Stimulated activated CD8-positive, alpha-beta memory T cell treated with anti-CD3 and anti-CD28 coated beads, Interleukin-12 subunit alpha, Interleukin-12 subunit beta, amount 100 ng/mL, for 24 hours (primary cell): Measurements from ENCODE around the gene ZNF22.

Source experiments
- DNase-seq: peaks from one replicate; pipeline ENCODE4 v3.0.0-alpha.2; 2020; ENCODE audit errors: extremely low read depth

ZNF22 gene

DNA sequence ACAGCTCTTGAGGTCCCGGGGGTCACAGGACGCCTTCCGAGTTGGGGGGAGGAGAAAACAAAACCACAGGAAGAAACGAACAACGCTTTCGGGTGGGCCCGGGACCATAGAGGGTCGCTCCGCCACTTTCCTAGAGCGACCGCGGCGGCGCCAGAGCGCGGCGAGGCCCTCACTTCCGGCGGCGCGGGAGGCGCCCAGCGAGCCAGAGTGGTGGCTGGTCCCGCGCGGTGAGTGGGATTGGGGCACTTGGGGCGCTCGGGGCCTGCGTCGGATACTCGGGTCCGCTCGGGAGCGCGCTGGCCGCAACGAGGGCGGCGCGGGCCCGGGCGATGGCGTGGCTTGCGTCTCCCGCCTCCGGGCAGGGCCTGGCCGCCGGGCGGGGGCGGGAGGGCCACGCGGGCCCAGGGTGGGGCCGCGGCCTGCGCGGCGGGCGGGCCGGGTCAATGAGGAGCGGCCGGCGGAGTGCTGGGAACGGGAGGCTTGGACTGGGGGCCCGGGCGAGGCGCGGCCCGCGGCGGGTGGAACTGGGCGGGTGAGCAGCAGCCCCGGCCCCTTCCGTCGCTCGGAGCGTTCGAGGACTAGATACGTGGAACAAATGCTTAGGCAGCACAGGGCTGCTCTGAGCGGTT, at the start of gene ZNF22:
ZNF22 (plus strand) TSS at position 172 of the 629 bp plus-strand sequence. CDS start 2,446 bp downstream, outside the sequence.
- peak; percentile 30 for DNase-seq

DNA sequence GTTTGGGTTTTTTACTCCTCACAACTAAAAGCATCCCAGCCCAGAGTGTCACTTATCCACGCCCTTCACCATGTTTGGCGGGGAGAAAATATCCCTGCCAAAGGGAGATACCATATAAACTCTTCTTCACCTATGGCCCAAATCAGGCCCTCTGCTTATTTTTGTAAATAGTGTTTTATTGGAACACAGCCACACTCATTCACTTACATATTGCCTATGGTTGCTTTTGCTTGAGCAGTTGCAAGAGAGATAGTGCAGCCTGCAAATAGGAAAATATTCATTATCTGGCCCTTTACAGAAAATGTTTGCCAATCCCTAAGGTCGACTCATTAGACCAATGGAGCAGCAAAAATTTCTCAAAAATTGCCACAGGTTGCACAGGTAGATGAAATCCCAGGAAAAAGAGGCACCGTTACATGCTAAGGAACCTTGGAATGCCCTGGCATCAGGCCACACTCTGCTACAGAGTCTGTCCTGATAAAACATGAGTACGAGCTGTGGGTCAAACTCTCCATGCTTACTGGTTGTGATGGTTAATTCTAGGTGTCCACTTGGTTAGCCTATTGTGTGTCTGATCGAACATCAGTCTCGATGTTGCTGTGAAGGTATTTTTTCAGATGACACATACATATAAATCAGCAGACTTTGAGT, 49.0 kb upstream of the ZNF22 start:
- DNase-seq, result no peak

DNA sequence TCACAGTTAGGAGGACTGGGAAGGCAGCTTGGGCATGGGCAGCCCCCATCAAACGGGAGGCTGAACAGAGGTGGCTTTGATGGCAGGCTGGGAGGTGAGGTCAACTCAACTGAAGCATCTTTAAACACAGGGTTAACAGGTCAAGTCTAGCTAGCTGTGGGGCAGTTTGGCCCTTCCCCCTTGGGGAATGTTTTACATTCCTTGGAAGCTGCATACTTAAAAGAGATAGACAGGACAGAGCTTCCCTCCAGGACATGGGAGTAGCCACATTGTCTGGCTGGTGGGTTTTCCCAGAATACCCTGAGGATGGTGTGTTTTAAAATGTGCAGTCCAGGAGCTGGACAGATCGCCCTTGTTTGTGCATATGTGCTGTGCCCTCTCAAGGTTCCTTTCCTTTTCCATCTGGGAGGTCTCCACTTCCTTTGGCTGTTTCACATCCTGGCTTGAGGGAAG, 47.9 kb upstream of the ZNF22 start:
- no peak for DNase-seq

DNA sequence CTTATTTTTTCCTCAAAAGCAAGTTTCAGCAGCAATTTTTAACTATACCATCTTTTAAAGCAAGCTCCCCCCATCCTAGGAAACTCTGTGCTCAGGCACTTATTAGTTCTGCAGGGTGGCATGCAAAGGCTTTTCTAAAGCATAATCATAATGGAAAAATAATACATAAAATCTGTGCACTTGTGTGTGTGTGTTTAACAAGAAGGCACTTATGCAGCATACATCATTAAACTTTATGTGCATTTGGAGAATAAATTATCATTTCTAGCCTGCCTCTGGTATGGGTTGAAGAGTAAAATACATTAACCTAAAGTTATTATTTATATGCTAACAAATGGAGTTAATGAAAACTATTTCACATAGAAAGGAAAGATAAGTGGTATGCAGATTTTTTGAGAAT, 46.7 kb upstream of the ZNF22 start:
- DNase-seq, result no peak

DNA sequence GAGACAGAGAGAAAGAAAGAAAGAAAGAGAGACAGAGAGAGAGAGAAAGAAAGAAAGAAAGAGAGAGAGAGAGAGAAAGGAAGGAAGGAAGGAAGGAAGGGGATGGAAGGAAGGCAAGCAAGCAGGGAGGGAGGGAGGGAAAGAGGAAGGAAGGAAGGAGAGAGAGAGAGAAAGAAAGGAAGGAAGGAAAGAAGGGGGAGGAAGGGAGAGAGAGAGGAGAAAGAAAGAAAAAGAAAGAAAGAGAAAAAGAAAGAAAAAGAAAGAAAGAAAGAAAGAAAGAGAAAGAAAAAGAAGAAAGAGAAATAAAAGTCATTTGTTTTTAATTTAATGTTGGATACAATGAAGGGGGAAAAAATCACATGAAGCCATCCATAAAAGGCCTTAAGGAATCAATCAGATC, 45.8 kb upstream of the ZNF22 start:
- DNase-seq, result no peak

DNA sequence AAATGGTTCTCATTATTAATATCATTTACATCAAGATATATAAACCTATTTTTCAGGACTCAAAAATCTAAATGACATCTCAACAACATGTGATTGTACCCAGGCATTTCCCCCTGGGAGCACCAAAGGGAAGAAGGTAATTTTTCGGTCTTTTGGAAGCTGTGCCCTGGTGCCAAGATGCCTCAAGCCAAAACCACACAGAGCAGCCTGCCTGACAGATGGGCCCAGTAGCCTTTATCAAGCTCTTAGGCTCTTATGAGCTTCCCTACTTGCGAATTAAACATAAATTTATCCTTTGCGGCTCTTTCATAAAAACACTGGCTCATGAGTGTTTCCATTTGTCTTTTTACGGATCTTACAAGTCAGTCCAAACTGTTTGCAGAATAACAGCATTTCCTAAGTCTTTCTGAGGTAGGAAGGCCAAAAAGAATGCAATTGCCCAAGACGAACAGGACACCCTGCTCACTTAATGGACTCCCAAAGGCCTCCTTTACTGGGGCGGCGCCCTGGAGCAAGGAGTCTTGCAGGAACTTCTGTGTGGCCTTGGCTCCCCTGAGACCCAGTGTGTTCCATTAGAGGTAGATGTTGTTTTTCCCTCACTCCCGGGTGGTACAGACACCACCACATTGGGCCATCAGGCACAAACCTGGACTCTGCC, 45.2 kb upstream of the ZNF22 start:
- DNase-seq, result no peak

DNA sequence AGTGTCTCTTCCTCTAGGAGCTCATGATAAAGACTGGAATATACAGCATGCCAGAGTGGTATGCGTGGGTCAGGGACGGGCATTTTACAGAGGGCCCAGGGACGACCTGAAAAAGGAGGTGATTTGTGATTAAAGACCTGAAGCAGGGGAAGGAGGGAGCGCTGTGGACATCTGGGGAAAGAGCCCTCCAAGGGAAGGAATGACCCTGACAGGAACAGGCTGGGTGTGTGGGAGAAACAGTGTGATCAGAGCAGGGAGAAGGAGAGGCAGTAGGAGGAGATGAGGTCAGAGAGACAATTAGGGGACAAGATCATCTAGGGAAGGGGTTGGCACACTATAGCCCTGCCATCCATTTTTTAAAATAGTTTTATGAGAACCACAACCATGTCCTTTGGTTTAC, 44.5 kb upstream of the ZNF22 start:
- DNase-seq, result no peak

DNA sequence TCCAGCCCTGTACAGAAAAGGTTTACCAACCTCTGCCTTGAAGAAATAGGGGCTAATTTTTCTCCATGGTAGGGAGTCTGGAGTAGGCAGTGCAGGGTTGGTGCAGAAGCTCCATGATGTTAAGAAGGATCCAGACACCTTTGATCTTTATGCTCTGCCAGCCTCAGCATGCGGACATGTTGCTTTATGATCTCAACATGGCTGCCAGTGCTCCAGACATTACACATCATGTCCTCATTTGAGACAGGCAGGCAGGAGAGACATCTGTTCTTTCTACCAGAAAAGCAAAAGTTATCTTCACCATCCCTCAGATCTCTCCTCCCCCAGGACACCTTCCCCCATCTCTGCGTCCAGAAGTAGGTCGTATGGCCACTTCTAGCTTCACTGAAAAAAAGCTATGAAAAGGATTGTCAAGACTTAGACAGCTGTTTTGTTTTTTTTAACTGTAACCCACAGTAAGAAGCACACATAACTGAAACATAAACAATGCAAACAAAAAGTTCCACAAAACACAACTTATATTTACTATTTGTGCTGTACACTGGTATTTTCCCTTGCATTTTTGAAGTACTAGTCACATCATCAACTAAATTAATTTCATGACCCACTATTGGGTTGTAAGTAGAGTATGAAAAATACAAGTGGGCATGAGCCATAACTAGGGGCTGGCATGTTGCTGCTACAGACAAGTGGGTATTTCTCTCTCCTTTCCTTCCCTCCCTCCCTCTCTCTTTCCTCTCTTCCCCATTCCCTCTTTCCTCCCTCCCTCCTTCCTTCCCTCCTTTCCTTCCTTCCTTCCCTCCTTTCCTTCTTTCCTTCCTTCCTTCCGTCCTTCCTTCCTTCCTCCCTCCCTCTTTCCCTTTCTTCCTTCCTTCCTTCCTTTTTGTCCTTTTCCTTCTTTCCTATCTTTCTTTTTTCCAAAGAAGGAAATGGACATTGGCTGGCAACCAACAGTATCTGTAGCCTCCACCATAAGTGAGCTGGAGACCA, 43.7 kb upstream of the ZNF22 start:
- no peak for DNase-seq

DNA sequence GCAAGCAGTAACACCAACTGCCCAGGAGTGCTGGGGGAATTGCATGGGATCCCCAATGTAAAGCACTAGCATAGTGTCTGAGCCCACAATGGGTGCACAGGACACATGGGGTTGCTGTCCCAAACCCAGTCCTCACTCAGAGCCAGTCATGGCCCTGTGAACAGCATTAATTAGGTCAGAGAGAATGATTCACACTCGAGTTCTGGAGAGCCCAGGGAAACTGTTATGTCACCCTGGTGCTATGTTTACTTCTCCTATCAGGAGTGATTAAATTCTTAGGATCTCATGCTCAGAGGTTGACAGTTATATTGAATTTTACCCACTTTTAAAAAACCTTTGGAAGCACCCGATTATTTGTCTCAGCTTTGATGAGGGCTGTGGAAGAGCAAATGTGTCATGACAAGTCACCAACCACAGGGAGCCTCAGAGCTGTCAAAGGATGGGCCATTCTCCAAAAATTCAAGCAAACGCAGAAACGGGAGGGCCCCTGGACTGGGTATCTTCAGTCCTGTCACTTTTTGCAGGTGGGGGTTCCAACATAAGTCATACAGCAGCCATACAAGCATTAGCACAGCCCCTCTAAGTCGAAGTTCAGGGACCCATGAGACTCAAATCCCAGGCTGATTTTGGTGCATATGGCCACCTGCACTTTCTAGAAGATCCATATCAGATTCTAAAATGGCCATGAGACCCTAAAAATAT, 42.4 kb upstream of the ZNF22 start:
- no peak for DNase-seq

DNA sequence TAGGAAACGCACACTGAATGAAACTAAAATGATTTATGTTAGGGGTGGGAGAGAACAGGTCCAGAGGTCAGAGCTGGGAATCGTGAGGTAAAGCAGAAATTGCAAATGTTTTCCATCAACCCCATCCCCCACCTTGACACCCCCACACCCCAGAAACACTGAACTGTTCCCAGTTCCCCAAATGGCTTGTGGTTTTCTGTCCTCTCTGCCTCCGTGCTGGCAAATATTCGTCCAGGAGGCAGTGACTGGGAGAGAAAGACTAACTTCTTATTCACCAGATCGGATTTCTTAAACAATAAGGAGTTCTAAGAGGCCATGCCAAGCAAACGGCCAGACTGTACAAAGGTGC, 41.9 kb upstream of the ZNF22 start:
- no peak for DNase-seq

DNA sequence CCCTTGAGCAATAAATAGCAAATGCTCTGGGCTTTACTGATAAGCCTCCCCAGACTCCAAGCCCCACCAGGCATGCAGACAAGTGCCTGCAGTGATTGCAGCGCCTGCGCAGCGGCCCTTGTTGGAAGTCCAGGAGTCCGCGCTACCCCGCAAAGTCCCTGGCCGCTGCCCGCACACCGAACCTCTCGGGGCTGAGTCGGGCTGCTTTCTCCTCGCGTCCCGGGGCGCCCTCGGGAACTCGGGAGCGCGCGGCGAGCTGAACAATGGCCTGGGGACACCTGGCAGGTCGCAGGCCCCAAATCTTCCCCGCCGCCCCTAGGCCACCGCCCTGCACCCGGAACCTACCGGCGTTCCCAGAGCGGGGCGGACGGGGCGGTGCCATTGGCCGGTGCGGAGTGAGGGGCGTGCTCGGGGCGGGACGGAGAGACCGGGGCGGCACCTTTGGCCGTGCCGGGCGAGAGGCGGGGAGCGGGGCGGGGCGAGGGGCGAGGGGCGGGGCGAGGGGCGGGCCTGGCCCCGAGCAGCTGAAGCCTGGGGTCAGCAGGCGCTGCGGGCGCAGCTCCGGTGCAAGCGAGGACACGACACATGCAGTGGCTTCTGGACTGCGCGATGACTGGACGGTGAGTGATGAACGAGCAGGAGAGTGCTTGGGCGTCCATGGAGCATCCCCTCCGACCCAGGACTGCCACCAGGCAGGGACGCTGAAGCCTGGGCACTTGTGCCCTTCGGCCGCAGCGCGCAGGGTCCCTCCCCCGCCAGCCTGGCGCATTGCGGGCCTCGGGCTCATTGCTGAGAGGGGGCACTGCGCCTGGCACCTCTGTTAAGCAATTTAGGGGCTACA, 41.3 kb upstream of the ZNF22 start, which contains the start of gene RASSF4:
RASSF4 (plus strand) TSS at position 556 of the 841 bp plus-strand sequence. CDS start 10,401 bp downstream, outside the sequence.
- DNase-seq, result peak; percentile 75

DNA sequence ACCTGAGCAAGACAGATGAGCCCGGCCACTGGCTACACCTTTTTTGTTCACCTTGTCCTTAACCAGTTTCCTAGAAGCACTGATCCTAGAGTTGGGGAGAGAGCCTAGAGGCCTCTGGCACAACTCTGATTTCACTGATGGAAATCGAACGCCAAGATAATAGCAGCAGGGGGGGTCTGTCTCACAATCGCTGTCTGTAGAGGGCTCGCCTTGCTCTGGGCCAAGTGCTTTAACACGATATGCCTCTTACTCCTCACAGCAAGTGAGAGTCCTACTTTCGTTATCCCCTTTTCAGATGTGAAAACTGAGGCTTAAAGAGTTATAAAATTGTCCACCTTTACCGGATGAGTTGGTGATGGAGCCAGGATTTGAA, 40.6 kb upstream of the ZNF22 start:
- DNase-seq, result no peak

DNA sequence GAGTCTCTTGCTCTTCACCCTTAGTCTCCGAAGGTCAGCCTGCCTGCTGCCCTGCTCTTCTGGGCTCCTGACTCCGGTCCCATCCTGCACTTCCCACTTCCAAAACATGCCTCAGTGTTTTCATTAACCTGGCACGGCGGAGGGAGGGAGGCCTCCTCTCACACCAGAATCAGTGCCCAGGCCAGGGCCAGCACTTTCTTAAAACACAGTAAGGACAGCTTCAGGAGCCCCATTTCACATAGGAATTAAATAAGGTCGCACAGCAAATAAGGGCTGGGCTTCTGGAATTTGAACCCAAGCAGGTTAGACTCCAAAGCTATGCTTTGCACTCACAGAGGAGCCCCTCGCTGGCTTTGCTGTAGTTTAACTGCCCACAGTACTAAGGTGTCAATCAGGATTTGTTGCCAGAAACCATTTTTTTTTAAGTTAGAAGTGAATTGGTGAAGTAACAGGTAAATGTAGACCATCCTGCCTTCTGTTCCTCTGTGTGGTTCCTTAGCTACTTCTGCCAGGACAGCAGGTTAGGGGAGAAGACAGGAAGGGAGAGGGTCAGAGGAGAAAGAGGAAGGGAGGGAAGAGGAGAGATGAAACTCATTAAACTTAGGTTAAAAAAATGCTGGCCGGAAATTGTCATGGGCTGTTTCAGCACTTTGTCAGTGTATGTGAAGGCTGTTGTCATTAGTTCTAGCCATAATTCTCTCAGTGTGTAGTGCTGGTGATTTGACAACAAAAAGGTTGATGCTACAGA, 40.1 kb upstream of the ZNF22 start:
- DNase-seq, result no peak

DNA sequence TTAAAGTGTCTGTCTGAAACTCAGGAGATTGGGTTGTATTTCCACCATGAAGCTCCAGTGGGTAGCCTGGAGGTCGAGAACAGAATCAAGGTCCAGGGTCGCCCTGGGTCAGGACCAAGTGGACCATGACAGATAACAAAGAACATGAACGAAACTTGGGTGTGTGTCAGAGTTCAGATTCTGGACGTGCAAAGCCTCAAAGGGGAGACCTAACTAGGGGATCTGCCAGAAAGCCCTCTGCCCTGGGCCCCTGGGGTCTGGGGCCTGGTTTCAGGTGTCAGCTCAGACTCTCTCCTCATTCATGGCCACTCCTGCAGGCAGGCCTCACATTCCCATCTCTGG, 39.5 kb upstream of the ZNF22 start:
- no peak for DNase-seq

DNA sequence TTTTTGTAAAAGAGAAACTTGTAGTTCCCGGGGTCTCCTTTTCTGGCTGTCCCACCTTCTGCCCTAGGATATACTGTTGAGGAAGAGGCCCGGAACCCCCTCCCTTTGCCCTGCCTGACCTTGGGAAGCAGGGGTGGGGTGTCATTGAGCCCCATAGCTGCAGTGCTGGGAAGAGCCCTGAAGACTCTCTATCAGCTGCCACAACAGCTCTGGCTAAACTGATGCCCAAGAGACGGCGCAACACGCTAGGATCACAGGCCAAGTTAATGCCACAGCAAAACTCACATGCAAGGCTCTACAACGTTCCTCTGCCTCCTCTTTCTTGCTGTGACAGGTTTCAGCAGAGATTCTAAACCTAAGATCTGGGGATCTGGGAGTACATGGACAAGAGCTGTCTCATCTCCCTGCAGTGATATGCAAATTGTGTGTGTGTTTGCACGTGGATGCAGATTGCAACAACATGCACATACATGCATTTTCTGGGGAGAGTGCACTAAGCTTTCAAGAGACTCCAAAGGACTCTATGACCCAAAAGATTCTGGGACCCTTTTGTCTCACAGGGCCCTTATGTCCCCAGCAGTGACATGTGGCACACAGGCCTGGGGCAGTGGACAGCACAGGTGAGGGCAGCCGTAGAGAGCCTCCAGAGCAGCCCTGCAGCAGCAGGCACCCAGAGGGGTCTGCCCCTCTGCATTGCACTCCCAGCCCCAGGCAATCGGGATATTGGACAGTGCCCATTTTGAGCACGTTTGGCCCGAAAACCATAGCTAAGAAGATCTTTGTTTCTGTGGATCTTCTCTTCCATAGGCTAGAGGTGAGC, 38.6 kb upstream of the ZNF22 start:
- no peak for DNase-seq

DNA sequence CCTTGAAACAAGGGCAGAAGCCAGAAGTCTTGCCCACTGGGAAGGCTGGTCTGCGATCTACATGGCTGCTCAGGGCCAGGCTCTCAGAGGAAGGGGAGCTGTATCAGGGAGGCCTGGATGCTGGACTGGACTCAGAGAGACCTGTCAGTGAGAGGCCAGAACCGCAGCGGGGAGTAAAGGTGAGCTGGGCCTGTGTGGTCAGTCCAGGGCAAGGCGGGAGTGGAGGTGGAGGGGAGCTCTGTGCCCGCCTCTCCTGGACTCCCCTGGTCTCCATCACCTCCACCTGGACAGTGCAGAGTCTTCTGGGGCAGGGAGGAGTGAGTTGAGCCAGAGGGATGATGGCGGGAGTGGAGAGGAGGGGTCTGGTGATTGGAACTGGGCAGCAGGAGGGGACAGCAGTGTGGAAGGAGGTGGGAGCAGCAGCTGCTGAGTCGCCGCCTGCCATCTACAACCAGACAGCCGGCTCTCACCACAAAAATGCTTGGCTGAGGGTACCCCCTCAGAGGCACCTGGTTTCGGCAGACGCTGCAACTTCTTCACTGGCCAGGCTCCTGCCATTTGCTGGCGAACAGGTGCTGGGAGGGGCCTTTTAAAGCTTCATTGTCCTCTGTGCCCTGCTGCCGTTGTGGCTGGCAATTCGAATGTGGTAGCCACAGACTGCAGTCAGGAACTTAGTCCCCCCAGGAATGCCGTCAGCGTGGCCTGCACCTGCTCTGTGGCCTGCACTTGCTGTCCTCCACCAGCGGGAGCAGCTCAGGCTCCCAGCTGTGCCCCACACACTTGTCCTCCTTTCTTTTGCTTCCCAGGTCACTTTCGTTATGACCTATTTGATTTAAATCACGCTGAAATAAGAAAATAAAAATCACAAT, 37.6 kb upstream of the ZNF22 start:
- DNase-seq, result no peak

DNA sequence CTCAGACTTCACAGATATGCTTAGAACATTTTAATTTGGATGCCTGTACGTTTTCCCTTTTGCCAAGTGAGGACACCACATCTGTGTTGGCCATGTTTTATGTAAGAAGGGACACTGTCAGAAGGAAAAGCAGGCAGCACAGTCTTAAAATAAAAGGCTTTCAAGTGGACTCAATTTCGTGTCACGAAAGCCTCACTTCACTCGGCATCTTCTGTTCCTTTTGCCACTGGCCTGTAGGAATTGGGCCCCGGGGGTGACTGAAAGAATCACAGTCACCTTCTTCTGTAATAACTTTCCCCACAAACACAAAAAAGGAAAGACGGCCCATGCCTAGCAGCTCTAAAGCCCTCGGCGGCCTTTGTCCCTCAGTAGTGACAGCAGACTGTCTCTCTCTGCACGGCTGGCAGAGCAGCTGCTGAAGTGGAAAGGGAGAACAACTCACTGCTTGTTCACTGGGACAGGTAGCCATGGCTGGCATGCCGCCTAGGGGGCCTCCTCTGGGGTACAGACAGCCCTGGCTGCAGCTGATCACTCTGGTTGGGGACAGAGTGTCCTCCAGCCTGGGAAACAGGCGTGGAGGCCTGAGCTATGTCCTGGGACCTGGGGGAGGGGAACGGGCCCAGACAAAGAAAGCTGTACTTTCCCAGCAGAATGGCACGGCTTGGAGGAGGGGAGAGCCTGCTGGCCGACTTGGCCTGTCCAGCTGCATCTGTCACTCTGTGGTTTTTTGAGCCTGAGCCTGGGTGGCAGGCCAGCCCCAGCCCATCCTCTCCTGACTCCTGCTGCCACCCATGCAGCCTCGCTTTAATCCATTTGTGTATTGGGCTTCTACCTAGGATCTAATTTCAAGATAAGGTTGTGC, 36.7 kb upstream of the ZNF22 start:
- DNase-seq, result no peak
